ENCODE results near the gene PDZD2. TPM values are rescaled to one million over a fixed set of nuclear protein-coding genes. Genes with fewer than 3 reads are reported as not detected.

The PDZD2 gene
- total RNA-seq, 5 donors from 2014 or later (not counting 1 experiment from before 2014, with no cell fraction given), result 0.66 to 2.2 (median 1.2) TPM

- H3K9me3 ChIP-seq, result no peaks in the 10 kb centered on the region
- ChIA-PET POLR2A (no interaction called here), CTCF (interaction anchor here in 1 of 2 donors (0.9 kb wide), 1 partner anchor 60 kb away, joined by 3 read pairs; no protein-coding TSS in a partner anchor)
- H3K4me1 ChIP-seq (ENCODE audit: control insufficient read depth in 1 of 2, extremely low read depth in 1 of 2, insufficient read depth in 2 of 2, low read length in 2 of 2), result no peaks in the 10 kb centered on the region
- Mint-ChIP-seq H3K4me3 (no peak overlapping the region), H3K27me3 (peaks cover 2 to 3% of the 10 kb centered on the region in 2 donors), H3K27ac (no peak overlapping the region), H3K4me1 (peaks cover 0 to 6% (median 0%) of the 10 kb centered on the region in 3 donors), H3K36me3 (peaks cover 3% of the 10 kb centered on the region), H3K9me3 (peaks cover 3 to 7% (median 4%) of the 10 kb centered on the region in 3 donors)
- no peaks in the 10 kb centered on the region for H3K36me3 ChIP-seq (ENCODE audit: control insufficient read depth in 2 of 2, extremely low read depth in 1 of 2, insufficient read depth in 1 of 2, low read length in 1 of 2)
- DNase-seq (no peak), ATAC-seq (replicated peaks in 1 of 4) (no peak)
- H3K4me3 ChIP-seq (ENCODE audit: control insufficient read depth in 1 of 2, extremely low read depth in 1 of 2, low read length in 1 of 2), result no peak overlapping the region
- H3K27ac ChIP-seq (ENCODE audit: low read length), result no peak overlapping the region
- WGBS (ENCODE audit: insufficient coverage), result no CpG with 5 or more reads among the region's 1 CpG
- H3K27me3 ChIP-seq (replicated peaks in 1 of 2; ENCODE audit: control insufficient read depth in 2 of 2, extremely low read depth in 1 of 2, insufficient read depth in 2 of 2, low read length in 1 of 2), result peaks cover 0 to 5% of the 10 kb centered on the region in 2 experiments
These were observed 345.8 kb downstream of the PDZD2 start for GRCh38 chr5:31984691-31985090.

- no peak for ATAC-seq (replicated peaks in 1 of 4)
- CTCF ChIA-PET, result interaction anchor here in 1 of 2 donors (0.7 kb wide), 1 partner anchor 13 kb away, joined by 4 read pairs; no protein-coding TSS in a partner anchor
These were observed 347.2 kb downstream of the PDZD2 start for GRCh38 chr5:31986101-31986500.

GRCh38 chr5:31987985-31988710 is 349.2 kb downstream of the PDZD2 start:
- no peaks in the 10 kb centered on the region for H3K36me3 ChIP-seq (ENCODE audit: control insufficient read depth in 2 of 2, extremely low read depth in 1 of 2, insufficient read depth in 1 of 2, low read length in 1 of 2)
- no peaks in the 10 kb centered on the region for H3K4me1 ChIP-seq (ENCODE audit: control insufficient read depth in 1 of 2, extremely low read depth in 1 of 2, insufficient read depth in 2 of 2, low read length in 2 of 2)
- ChIA-PET POLR2A (no interaction called here), CTCF (no interaction called here)
- no peak overlapping the region for H3K4me3 Mint-ChIP-seq
- no peak overlapping the region for H3K27ac ChIP-seq (ENCODE audit: low read length)
- H3K4me3 ChIP-seq (ENCODE audit: control insufficient read depth in 1 of 2, extremely low read depth in 1 of 2, low read length in 1 of 2), result no peak overlapping the region
- H3K9me3 Mint-ChIP-seq, result peaks cover 3 to 7% (median 4%) of the 10 kb centered on the region in 3 donors
- H3K27ac Mint-ChIP-seq, result no peak overlapping the region
- peaks cover 0 to 2% of the 10 kb centered on the region in 2 experiments for H3K27me3 ChIP-seq (replicated peaks in 1 of 2; ENCODE audit: control insufficient read depth in 2 of 2, extremely low read depth in 1 of 2, insufficient read depth in 2 of 2, low read length in 1 of 2)
- DNase-seq (no peak), ATAC-seq (replicated peaks in 1 of 4) (no peak)
- H3K27me3 Mint-ChIP-seq, result peaks cover 3 to 8% of the 10 kb centered on the region in 2 donors
- no peaks in the 10 kb centered on the region for H3K9me3 ChIP-seq
- WGBS (ENCODE audit: insufficient coverage), result 97% methylated on average over 2 of the region's 7 CpGs
- H3K4me1 Mint-ChIP-seq, result peaks cover 0 to 6% (median 0%) of the 10 kb centered on the region in 3 donors
- H3K36me3 Mint-ChIP-seq, result peaks cover 3% of the 10 kb centered on the region

More at GRCh38 chr5:31986101-31986500, 347.2 kb downstream of the PDZD2 start:
- Mint-ChIP-seq H3K27me3 (peaks cover 3 to 8% of the 10 kb centered on the region in 2 donors), H3K4me1 (peaks cover 0 to 6% (median 0%) of the 10 kb centered on the region in 3 donors), H3K9me3 (peaks cover 3 to 7% (median 4%) of the 10 kb centered on the region in 3 donors), H3K27ac (no peak overlapping the region), H3K4me3 (no peak overlapping the region), H3K36me3 (peaks cover 3% of the 10 kb centered on the region)
- Histone ChIP-seq H3K4me1 (ENCODE audit: control insufficient read depth in 1 of 2, extremely low read depth in 1 of 2, insufficient read depth in 2 of 2, low read length in 2 of 2) (no peaks in the 10 kb centered on the region), H3K4me3 (ENCODE audit: control insufficient read depth in 1 of 2, extremely low read depth in 1 of 2, low read length in 1 of 2) (no peak overlapping the region), H3K27ac (ENCODE audit: low read length) (no peak overlapping the region), H3K36me3 (ENCODE audit: control insufficient read depth in 2 of 2, extremely low read depth in 1 of 2, insufficient read depth in 1 of 2, low read length in 1 of 2) (no peaks in the 10 kb centered on the region), H3K9me3 (no peaks in the 10 kb centered on the region), H3K27me3 (replicated peaks in 1 of 2; ENCODE audit: control insufficient read depth in 2 of 2, extremely low read depth in 1 of 2, insufficient read depth in 2 of 2, low read length in 1 of 2) (peaks cover 0 to 5% of the 10 kb centered on the region in 2 experiments)
- no CpG with 5 or more reads among the region's 5 CpGs for WGBS (ENCODE audit: insufficient coverage)
- no peak for DNase-seq
- POLR2A ChIA-PET, result no interaction called here

- Mint-ChIP-seq H3K36me3 (peaks cover 3% of the 10 kb centered on the region), H3K4me3 (no peak overlapping the region), H3K27me3 (peaks cover 3 to 8% of the 10 kb centered on the region in 2 donors), H3K27ac (no peak overlapping the region), H3K4me1 (peaks cover 0 to 14% (median 2%) of the 10 kb centered on the region in 3 donors), H3K9me3 (peaks cover 3 to 7% (median 4%) of the 10 kb centered on the region in 3 donors)
- ATAC-seq (replicated peaks in 1 of 4) (no peak), DNase-seq (no peak)
- Histone ChIP-seq H3K27me3 (replicated peaks in 1 of 2; ENCODE audit: control insufficient read depth in 2 of 2, extremely low read depth in 1 of 2, insufficient read depth in 2 of 2, low read length in 1 of 2) (no peaks in the 10 kb centered on the region), H3K36me3 (ENCODE audit: control insufficient read depth in 2 of 2, extremely low read depth in 1 of 2, insufficient read depth in 1 of 2, low read length in 1 of 2) (no peaks in the 10 kb centered on the region), H3K9me3 (no peaks in the 10 kb centered on the region), H3K27ac (ENCODE audit: low read length) (no peak overlapping the region), H3K4me1 (ENCODE audit: control insufficient read depth in 1 of 2, extremely low read depth in 1 of 2, insufficient read depth in 2 of 2, low read length in 2 of 2) (peaks cover 0 to under 1% of the 10 kb centered on the region in 2 experiments), H3K4me3 (ENCODE audit: control insufficient read depth in 1 of 2, extremely low read depth in 1 of 2, low read length in 1 of 2) (no peak overlapping the region)
- WGBS (ENCODE audit: insufficient coverage), result 95% methylated on average over 4 of the region's 10 CpGs
- POLR2A ChIA-PET, result no interaction called here
- CTCF ChIA-PET, result no interaction called here
These were observed 351.2 kb downstream of the PDZD2 start for GRCh38 chr5:31990081-31990650.

- DNase-seq (no peak), ATAC-seq (replicated peaks in 1 of 4) (no peak)
- peaks cover 0 to 5% of the 10 kb centered on the region in 2 experiments for H3K4me1 ChIP-seq (ENCODE audit: control insufficient read depth in 1 of 2, extremely low read depth in 1 of 2, insufficient read depth in 2 of 2, low read length in 2 of 2)
- POLR2A ChIA-PET, result no interaction called here
- H3K4me3 Mint-ChIP-seq, result no peak overlapping the region
- H3K27me3 ChIP-seq (replicated peaks in 1 of 2; ENCODE audit: control insufficient read depth in 2 of 2, extremely low read depth in 1 of 2, insufficient read depth in 2 of 2, low read length in 1 of 2), result no peaks in the 10 kb centered on the region
- peaks cover 3 to 8% of the 10 kb centered on the region in 2 donors for H3K27me3 Mint-ChIP-seq
- 79% methylated on average over 3 of the region's 3 CpGs for WGBS (ENCODE audit: insufficient coverage)
- no peak overlapping the region for H3K4me3 ChIP-seq (ENCODE audit: control insufficient read depth in 1 of 2, extremely low read depth in 1 of 2, low read length in 1 of 2)
- peaks cover 3 to 7% (median 4%) of the 10 kb centered on the region in 3 donors for H3K9me3 Mint-ChIP-seq
- H3K36me3 ChIP-seq (ENCODE audit: control insufficient read depth in 2 of 2, extremely low read depth in 1 of 2, insufficient read depth in 1 of 2, low read length in 1 of 2), result no peaks in the 10 kb centered on the region
- H3K27ac Mint-ChIP-seq, result no peak overlapping the region
- no peak overlapping the region for H3K27ac ChIP-seq (ENCODE audit: low read length)
- H3K4me1 Mint-ChIP-seq, result peaks cover 4 to 19% (median 7%) of the 10 kb centered on the region in 3 donors
- H3K9me3 ChIP-seq, result no peaks in the 10 kb centered on the region
- peaks cover 3% of the 10 kb centered on the region for H3K36me3 Mint-ChIP-seq
- CTCF ChIA-PET, result no interaction called here
These were observed 351.8 kb downstream of the PDZD2 start for GRCh38 chr5:31990701-31991110.

GRCh38 chr5:31992377-31992776 is 353.4 kb downstream of the PDZD2 start:
- no peaks in the 10 kb centered on the region for H3K9me3 ChIP-seq
- H3K4me3 ChIP-seq (ENCODE audit: control insufficient read depth in 1 of 2, extremely low read depth in 1 of 2, low read length in 1 of 2), result no peak overlapping the region
- ChIA-PET CTCF (no interaction called here), POLR2A (no interaction called here)
- Mint-ChIP-seq H3K4me3 (no peak overlapping the region), H3K27me3 (peaks cover 3 to 8% of the 10 kb centered on the region in 2 donors), H3K9me3 (peaks cover 3 to 7% (median 4%) of the 10 kb centered on the region in 3 donors), H3K27ac (no peak overlapping the region), H3K36me3 (peaks cover 3% of the 10 kb centered on the region), H3K4me1 (peaks cover 7 to 31% (median 14%) of the 10 kb centered on the region in 3 donors)
- DNase-seq (no peak), ATAC-seq (replicated peaks in 1 of 4) (no peak)
- H3K4me1 ChIP-seq (ENCODE audit: control insufficient read depth in 1 of 2, extremely low read depth in 1 of 2, insufficient read depth in 2 of 2, low read length in 2 of 2), result peaks cover 2 to 10% of the 10 kb centered on the region in 2 experiments
- no peaks in the 10 kb centered on the region for H3K27me3 ChIP-seq (replicated peaks in 1 of 2; ENCODE audit: control insufficient read depth in 2 of 2, extremely low read depth in 1 of 2, insufficient read depth in 2 of 2, low read length in 1 of 2)
- WGBS (ENCODE audit: insufficient coverage), result no CpG with 5 or more reads among the region's 2 CpGs
- H3K27ac ChIP-seq (ENCODE audit: low read length), result no peak overlapping the region
- H3K36me3 ChIP-seq (ENCODE audit: control insufficient read depth in 2 of 2, extremely low read depth in 1 of 2, insufficient read depth in 1 of 2, low read length in 1 of 2), result no peaks in the 10 kb centered on the region

Measured in T-cell (primary cell).